Fibroblast of skin of scalp (primary cell): ENCODE data around the gene ACP1.
"Not testable (repeated sequence)": the region's sequence is repeated elsewhere in the genome, so short reads cannot be mapped to it uniquely, and the experiment has no call there.

Source experiments
- DNase-seq: peaks from one replicate; pipeline ENCODE4 v3.0.0-alpha.2; 2013

Gene ACP1

DNA sequence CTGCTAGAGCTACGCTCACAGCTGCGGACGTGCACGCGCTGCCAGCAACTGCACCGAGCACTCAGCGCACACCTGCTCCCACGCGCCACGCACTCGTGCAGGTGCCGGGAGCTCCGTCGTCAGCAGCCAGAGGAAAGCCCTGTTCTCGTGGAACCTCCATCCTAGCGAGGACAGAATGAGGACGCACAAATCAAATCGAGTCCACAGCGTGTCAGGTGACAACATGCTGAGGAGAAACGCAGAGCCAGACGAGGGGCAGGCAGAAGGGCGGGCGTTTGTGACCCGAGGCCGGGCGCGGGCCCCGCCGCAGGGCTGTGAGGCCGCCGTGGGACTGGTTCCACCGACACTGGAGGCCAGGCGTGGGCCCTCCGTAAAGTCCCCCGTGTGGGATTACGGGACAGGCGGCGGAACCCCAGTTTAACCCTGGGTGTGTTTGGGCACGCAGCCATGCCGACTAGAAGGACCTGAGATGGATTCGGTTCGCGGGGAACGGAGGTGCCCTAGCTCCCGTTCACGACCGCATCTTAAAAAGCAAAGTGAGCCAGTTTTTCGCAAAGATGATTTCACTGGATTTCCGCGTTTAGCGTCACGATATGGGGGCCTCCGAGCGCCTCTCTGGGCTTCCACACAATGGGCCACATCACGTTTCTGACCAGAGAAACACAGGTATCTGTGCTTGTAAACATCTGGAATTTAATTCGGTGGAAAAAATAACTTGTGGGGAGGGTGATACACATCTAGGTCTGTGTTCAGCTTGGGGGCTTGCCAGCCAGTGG is 50.0 kb downstream of the ACP1 start:
- DNase-seq, result no peak

DNA sequence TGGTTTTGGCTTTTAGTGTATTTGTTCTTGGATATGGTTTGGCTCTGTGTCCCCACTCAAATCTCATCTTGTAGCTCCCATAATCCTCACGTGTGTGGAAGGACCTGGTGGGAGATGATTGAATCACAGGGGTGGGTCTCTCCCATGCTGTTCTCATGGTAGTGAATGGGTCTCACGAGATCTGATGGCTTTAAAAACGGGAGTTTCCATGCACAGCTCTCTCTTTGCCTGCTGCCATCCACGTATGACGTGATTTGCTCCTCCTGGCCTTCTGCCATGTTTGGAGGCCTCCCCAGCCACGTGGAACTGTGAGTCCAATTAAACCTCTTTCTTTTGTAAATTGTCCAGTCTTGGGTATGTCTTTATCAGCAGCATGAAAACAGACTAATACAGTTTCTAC is 51.2 kb downstream of the ACP1 start:
- not testable (repeated sequence) for DNase-seq

DNA sequence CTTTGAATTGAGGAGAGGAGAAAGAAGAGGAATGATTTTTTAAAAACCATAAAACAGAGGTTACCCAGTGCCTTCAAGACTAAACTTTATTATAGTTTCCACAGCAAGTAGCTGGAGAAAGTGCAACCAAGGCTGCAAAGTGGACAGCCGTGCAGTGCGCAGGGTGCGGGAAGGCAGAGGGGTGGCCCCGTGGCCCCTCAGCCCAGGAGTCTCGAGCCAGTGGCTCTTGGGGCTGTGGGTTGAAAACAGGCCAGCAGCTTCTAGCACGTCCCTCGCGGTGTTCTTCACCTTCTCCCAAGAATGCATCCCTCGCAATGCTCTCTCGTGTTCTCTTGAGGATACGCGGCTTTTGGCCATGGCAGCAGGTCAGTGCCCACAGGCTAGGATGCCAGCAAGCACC is 51.6 kb downstream of the ACP1 start:
- DNase-seq, result no peak

DNA sequence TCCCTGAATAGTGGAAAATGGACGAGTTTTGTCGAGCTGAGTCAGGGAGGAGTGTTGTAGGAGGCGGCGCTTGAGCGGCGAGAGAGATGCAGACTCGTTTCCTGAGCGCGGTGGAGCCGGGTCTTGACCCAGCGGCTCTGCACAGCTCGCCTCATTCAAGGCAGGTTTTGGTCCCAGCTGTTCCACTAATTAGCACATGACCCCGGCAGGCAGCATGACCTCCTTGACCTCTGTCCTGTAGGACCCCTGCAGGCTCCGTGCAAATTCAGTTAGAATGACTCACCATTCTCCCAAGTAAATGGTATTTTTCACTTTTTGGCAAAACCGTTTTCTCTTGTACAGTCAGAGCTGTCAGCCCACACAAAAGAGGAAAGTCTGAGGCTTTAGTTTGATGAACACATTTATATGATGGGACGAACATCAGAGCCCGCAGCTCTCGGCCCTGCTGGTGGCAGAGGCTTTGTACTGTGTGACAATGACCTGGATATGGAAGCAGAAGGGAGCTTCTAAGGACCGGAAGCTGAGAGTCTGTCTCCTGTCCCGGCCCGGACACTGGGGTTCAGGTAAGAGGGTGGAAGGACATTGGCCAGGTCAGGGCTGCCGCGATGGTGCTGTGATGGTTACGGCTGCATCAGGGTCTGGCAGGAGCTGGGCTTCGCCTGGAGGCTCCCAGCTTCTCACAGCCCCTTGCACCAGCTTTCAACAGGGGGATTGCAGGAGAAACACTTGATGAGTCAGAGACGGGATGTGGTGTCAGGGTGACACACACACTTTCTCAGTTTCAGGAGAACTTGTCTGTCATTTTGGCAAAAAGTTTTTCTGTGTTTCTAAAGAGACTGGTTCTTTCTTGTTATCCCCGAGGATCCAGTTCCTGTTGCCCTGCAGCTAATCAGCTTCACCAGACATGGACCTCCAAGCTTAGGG is 53.0 kb downstream of the ACP1 start:
- peak; percentile 78 for DNase-seq

DNA sequence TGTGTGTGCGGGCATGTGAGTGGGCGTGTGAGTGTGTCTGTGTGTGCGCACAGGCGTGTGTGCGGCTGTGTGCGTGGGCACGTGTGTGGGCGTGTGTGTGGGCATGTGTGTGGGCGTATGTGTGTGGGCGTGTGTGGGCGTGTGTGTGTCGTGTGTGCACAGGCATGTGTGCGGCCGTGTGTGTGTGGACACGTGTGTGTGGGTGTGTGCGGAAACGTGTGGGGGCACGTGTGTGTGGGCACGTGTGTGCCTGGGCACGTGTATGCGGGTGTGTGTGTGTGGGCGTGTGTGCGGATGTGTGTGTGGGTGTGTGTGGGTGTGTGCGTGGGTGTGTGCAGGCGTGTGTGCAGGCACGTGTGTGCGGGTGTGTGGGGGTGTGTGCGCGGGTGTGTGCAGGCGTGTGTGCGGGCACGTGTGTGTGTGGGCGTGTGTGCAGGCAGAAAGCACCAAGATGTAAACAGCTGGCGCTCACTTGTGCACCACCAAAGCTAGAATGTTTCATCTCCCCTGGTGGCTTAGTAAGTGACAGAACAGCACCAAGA is 54.4 kb downstream of the ACP1 start:
- DNase-seq, result no peak

DNA sequence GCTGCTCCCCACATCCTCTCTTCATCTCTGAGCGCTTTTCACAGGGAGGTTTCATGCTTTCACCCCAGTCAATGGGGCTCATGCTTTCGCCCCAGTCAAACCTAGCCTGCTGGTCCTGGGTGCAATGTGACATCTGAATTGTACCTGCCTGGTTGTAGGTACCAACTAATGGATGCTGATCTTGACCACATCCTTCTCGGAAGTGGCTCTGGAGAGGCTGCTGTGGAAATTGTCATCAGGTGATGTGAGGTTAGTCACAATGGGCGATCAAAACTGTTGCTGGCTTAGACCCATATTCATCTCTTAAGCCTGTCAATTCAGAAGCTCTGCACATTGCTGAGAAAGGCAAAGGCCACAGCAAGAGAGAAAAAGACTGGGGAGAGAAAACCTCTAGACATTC is 55.8 kb downstream of the ACP1 start:
- DNase-seq, result no peak

DNA sequence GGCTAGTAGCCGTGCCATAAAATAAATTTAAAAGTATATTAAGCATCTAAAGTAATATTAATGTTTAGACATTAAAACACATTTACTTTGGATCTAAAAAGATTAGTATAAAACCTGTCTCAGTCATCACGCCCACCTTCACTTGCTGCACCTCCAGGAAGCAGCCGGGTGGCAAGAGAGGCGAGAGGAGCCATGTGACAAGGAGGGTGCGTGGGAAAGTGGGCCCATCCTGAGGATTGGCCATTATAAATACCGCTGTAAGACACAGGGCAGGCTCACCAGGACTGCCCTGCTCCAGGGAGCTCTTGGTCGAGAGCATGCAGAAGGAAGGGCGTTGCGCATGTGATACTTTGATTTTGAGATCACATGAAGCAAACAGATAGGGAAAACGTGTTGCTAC is 57.6 kb downstream of the ACP1 start:
- DNase-seq, result no peak

DNA sequence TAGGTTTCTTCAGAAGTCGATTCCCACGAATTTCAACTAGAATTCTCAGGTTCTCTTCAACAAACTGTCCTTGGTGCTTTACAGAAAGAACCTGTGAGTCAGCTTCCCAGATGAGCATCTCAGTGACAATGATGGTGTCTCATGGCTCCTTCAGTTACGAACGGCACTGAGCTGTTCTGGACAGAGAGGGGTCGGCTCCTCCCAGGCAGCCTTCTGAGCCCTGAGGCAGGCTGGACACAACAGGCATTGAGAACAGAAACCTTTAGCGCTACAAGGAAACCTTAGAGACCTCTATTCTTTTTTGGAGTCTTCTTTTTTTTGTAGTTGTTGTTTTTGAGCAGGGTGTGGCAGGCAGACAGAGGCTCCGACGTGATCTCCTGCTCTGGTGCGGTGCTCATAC is 58.3 kb downstream of the ACP1 start:
- no peak for DNase-seq
